BJ (cell line): ENCODE measurements around the gene CCDC12. TPM values are rescaled to one million over a fixed set of nuclear protein-coding genes. Genes with fewer than 3 reads are reported as not detected.

Experiments used
- CTCF ChIA-PET: fragments of 350-600 bp; formaldehyde crosslinking; extraction: SDS; loops from one replicate; lab custom pipeline; 2021; ENCODE audit warnings: antibody characterized with exemption, inconsistent platforms; lab: Yijun Ruan, JAX
- POLR2A ChIA-PET: fragments of 300-600 bp; sonication (Branson Sonifier 250); formaldehyde crosslinking; extraction: SDS; loops from one replicate; lab custom pipeline; 2021; ENCODE audit warnings: antibody characterized with exemption; lab: Charles Lee
- DNase-seq: peaks from one replicate; pipeline ENCODE4 v3.0.0-alpha.2; 2011; ENCODE audit warnings: low read depth
- H3K27me3 ChIP-seq: 2 replicates; pipeline ENCODE4 v1.6.0; 2011; ENCODE audit warnings: low read length; ENCODE audit not compliant: control insufficient read depth, insufficient read depth
- H3K36me3 ChIP-seq: 2 replicates; pipeline ENCODE4 v1.5.1; 2011; ENCODE audit warnings: low read length; ENCODE audit not compliant: control insufficient read depth, insufficient read depth
- H3K4me3 ChIP-seq: 2 replicates; pipeline ENCODE4 v1.5.1; 2011; ENCODE audit warnings: low read depth, mild to moderate bottlenecking, control low read depth, low read length
- CTCF ChIP-seq: IDR thresholded peaks from 2 replicates; pipeline ENCODE4 v1.5.1; 2011; ENCODE audit warnings: low read depth, mild to moderate bottlenecking, control low read depth, inconsistent platforms, low read length, moderate library complexity; ENCODE audit not compliant: insufficient read depth
- polyA plus RNA-seq: library from polyadenylated mRNA; depleted of rRNA; stranded (reverse); fragments of >200 nt; gene quantifications from 2 replicates; pipeline ENCODE4 v1.2.3, GENCODE V29; 2011

The CCDC12 gene
- polyA plus RNA-seq, 1 experiment, result 20.8 TPM

DNA sequence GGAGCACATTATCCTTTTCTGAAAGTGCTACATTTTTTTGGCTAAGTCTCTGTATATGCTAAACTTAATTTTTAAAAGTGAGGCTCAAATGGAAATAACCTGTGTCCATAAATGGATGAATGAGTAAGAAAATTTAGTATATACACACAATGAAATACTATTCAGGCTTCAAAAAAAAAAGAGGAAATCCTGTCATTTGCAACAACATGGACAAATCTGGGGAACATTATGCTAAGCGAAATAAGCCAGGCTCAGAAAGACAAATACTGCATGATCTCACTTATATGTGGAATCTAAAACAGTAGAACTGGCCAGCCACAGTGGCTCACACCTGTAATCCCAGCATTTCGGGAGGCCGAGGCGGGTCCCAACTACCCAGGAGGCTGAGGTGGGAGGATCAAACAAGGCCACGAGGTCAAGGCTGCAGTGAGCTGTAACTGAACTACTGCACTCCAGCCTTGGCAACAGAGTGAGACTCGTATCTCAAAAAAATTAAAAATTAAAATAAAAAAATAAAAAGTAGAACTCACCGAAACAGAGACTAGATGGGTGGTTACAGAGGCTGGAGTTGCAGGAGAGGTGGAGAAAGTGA, 25.8 kb downstream of the CCDC12 start:
- Histone ChIP-seq H3K4me3 (no peak overlapping the region), H3K36me3 (peaks cover 1% of the 10 kb centered on the region), H3K27me3 (no peaks in the 10 kb centered on the region)
- no peak for DNase-seq
- ChIA-PET POLR2A (no interaction called here), CTCF (interaction anchor here (0.8 to 1.1 kb wide), 2 partner anchors 15 to 82 kb away, joined by 3 to 4 read pairs; no protein-coding TSS in a partner anchor)
- TF ChIP-seq CTCF, result no peak

- POLR2A ChIA-PET, result no interaction called here
- CTCF ChIA-PET, result no interaction called here
- no peaks in the 10 kb centered on the region for H3K27me3 ChIP-seq
- TF ChIP-seq CTCF, result no peak
- DNase-seq, result no peak
- peaks cover 1% of the 10 kb centered on the region for H3K36me3 ChIP-seq
- no peak overlapping the region for H3K4me3 ChIP-seq
Observed at GRCh38 chr3:46950177-46950576, 26.4 kb downstream of the CCDC12 start.

DNA sequence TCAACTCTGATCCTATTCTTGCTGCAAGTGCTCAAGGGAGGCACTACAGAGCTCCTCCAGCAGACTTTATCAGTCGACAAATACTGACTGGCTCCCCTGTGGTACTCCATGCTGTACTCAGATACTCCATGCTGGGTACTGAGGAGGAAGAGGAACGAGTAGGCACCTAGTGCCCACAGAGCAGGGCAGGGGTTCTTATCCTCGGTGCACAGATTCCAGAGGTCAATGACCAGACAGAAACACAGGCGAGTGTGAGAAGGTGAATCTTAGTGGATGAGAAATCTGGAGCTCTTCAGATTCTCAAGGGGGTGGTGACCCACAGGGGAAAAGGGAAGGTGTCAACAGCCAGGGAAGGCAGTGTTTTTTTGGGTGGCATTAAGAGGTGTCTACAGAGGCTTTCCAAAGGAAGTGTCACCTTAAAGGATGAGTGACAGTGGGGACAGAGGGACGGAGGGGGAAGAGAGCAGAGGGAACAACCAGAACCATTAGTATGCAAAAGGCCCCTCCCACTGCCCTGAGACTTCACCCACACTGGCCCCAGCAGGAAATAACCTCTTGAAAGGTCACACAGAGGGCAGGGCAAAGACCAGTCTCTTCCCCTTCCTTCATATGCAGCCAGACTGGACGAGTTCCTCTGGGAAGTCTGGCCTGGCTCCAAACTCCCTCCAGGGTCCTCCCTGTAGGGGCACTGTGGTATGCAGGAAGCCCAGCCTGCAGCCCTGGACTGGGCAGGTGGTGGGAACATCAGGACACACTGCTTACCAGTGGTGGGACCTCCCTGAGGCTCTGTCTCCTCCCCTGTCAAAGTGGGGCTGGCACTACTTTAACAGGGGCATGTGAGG, 27.5 kb downstream of the CCDC12 start:
- Histone ChIP-seq H3K27me3 (no peaks in the 10 kb centered on the region), H3K36me3 (peaks cover 1% of the 10 kb centered on the region), H3K4me3 (no peak overlapping the region)
- DNase-seq, result no peak
- no peak for TF ChIP-seq CTCF
- ChIA-PET CTCF (interaction anchor here (2.4 kb wide), 1 partner anchor 13 kb away, joined by 10 read pairs; no protein-coding TSS in a partner anchor), POLR2A (interaction anchor here (0.7 kb wide), 1 partner anchor 19 kb away, joined by 10 read pairs; no protein-coding TSS in a partner anchor)

DNA sequence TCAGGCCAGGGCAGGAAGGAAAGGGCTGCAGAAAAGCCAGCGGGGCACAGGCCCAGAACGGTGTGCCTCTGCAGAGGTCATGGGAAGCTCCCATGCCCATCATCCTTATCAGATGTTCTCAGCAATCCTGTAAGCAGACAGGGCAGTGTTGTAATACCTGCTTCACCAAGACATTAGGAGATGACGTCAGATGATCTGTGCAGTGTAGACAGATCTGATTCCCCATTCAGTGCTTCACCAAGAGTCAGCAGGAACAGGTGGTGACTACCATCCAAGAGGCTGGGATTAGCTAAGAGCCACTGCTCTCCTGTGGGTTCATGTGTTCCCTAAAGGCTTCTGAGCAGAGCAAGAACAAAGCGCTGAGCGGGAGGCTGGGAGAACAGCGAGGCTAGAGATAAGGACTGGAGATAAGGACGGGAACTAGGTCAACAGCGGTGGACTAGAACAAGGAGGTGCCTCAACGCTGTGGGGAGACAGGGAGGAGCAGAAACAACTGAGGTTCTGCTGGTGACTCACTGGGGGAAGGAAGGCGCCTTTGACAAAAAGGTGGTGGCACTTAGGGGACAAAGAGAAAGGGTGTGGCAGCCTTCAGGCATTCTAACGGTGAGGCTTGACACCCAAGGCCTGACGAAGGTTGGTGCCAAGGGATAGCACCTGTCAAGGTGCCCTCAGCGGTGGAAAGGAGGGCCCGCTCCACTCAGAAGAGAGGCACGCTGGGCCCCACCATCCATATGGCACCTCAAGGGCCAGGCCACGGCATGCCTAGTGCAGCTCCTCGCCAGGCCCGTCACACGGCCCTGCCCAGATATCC, 28.4 kb downstream of the CCDC12 start:
- DNase-seq, result no peak
- ChIA-PET POLR2A (no interaction called here), CTCF (interaction anchor here (2.4 kb wide), 1 partner anchor 12 kb away, joined by 10 read pairs; no protein-coding TSS in a partner anchor)
- H3K4me3 ChIP-seq, result no peak overlapping the region
- TF ChIP-seq CTCF, result no peak
- H3K27me3 ChIP-seq, result no peaks in the 10 kb centered on the region
- H3K36me3 ChIP-seq, result peaks cover 1% of the 10 kb centered on the region
